Measurements from ENCODE around the gene CTSD. TPM values are rescaled to one million over a fixed set of nuclear protein-coding genes. Genes with fewer than 3 reads are reported as not detected.

CTSD gene
- total RNA-seq, 1 donor from 2014 or later: 940 TPM

GRCh38 chr11:1770528-1770927 is 6.8 kb upstream of the CTSD start:
- DNase-seq (ENCODE audit: low spot score): peak; percentile 57

- DNase-seq (ENCODE audit: low spot score): peak; percentile 20
Measured at GRCh38 chr11:1770061-1770460, 6.3 kb upstream of the CTSD start.

- peak; percentile 55 for DNase-seq (ENCODE audit: low spot score)
Measured at GRCh38 chr11:1769304-1769936, 5.7 kb upstream of the CTSD start.

GRCh38 chr11:1768141-1768469 is 4.4 kb upstream of the CTSD start:
- DNase-seq (ENCODE audit: low spot score): peak; percentile 82

- DNase-seq (ENCODE audit: low spot score): no peak
Measured at GRCh38 chr11:1767399-1768140, 3.8 kb upstream of the CTSD start.

GRCh38 chr11:1766719-1767398 is 3.1 kb upstream of the CTSD start:
- DNase-seq (ENCODE audit: low spot score): no peak

- no peak for DNase-seq (ENCODE audit: low spot score)
Measured at GRCh38 chr11:1765871-1766718, 2.4 kb upstream of the CTSD start.

- DNase-seq (ENCODE audit: low spot score): no peak
Measured at GRCh38 chr11:1763336-1763795, 361 bp downstream of the CTSD start.

- DNase-seq (ENCODE audit: low spot score): no peak
Measured at GRCh38 chr11:1762537-1763302, 1.0 kb downstream of the CTSD start.

- DNase-seq (ENCODE audit: low spot score): no peak
Measured at GRCh38 chr11:1761857-1762536, 1.7 kb downstream of the CTSD start.

- DNase-seq (ENCODE audit: low spot score): no peak
Measured at GRCh38 chr11:1761110-1761856, 2.4 kb downstream of the CTSD start.

- DNase-seq (ENCODE audit: low spot score): no peak
Measured at GRCh38 chr11:1760351-1761109, 3.2 kb downstream of the CTSD start.

- DNase-seq (ENCODE audit: low spot score): no peak
Measured at GRCh38 chr11:1759851-1760220, 3.9 kb downstream of the CTSD start.

- DNase-seq (ENCODE audit: low spot score): no peak
Measured at GRCh38 chr11:1759151-1759850, 4.4 kb downstream of the CTSD start.

GRCh38 chr11:1758611-1759150 is 5.0 kb downstream of the CTSD start:
- DNase-seq (ENCODE audit: low spot score): no peak

GRCh38 chr11:1757861-1758610 is 5.7 kb downstream of the CTSD start:
- no peak for DNase-seq (ENCODE audit: low spot score)
